Kidney epithelial cell (primary cell): ENCODE data around the gene PTPRE. TPM values are rescaled to one million over a fixed set of nuclear protein-coding genes. Genes with fewer than 3 reads are reported as not detected.

Experiments
- DNase-seq: peaks from one replicate; pipeline ENCODE4 v3.0.0-alpha.2; 2010; ENCODE audit warnings: low read depth
- H3K27me3 ChIP-seq: 2 replicates; pipeline ENCODE4 v1.6.0; 2011; ENCODE audit warnings: low read length; ENCODE audit not compliant: control insufficient read depth, insufficient read depth
- H3K36me3 ChIP-seq: 2 replicates; pipeline ENCODE4 v1.5.1; 2011; ENCODE audit warnings: low read length; ENCODE audit not compliant: control insufficient read depth, insufficient read depth
- H3K4me3 ChIP-seq: 2 replicates; pipeline ENCODE4 v1.5.1; 2011; ENCODE audit warnings: low read depth, mild to moderate bottlenecking, control low read depth, low read length
- total RNA-seq: library from RNA; depleted of rRNA; stranded (reverse); fragments of >200 nt; gene quantifications from 2 replicates; pipeline ENCODE4 v1.2.3, GENCODE V29; 2015
- TF ChIP-seq, protein P1 (sequence below): IDR thresholded peaks from 2 replicates; pipeline ENCODE4 v1.5.1; 2011; ENCODE audit warnings: mild to moderate bottlenecking, moderate library complexity, low read length, control low read depth, inconsistent platforms; ENCODE audit not compliant: insufficient read depth, poor library complexity, severe bottlenecking

PTPRE gene
- total RNA-seq, 1 donor from 2014 or later: 10.3 TPM

DNA sequence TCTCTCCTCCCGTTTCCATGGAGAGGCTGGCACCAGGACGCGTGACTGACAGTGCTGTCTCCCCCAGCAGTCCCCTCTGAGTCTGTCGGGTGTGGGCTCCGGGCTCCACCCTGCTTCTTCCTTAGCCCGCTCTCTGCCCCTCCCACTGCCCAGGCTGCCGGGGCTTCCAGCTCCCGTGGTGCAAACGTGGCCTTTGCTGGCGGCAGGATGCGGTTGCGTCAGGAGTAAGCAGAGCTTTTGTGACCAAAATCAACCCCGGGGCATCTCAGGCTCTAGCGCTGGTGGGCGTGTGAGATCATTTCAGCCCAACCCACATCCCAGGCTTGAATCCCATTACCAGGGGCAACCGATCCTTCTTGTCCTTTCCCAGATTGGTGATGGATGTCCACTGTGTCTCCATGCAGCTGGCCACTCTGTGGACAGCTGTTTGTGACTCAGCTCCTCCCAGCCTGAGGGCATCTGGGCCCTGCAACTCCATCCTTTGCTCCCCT is 28.2 kb downstream of the PTPRE start:
- no peak for DNase-seq
- no peaks in the 10 kb centered on the region for H3K36me3 ChIP-seq
- TF ChIP-seq, protein P1, sequence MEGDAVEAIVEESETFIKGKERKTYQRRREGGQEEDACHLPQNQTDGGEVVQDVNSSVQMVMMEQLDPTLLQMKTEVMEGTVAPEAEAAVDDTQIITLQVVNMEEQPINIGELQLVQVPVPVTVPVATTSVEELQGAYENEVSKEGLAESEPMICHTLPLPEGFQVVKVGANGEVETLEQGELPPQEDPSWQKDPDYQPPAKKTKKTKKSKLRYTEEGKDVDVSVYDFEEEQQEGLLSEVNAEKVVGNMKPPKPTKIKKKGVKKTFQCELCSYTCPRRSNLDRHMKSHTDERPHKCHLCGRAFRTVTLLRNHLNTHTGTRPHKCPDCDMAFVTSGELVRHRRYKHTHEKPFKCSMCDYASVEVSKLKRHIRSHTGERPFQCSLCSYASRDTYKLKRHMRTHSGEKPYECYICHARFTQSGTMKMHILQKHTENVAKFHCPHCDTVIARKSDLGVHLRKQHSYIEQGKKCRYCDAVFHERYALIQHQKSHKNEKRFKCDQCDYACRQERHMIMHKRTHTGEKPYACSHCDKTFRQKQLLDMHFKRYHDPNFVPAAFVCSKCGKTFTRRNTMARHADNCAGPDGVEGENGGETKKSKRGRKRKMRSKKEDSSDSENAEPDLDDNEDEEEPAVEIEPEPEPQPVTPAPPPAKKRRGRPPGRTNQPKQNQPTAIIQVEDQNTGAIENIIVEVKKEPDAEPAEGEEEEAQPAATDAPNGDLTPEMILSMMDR: no peak
- no peaks in the 10 kb centered on the region for H3K27me3 ChIP-seq
- no peak overlapping the region for H3K4me3 ChIP-seq

DNA sequence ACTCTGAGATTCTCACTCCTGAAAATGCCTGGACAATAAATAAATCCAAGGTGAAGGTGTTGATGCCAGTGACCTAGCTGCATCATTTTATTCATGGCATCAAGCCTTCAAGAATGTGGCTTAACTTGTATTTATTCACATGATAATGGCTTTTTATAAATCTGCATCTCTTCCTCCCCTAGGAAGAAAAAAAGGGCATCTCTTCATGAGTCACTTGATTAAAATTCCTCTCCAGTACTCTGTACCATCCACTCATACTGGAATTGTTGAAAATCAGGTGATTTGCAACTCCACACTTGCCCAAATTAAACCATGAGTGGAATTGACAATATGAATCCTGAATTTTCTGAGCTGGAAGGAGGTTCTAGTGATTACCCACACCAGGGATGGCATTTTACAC is 30.2 kb downstream of the PTPRE start:
- no peaks in the 10 kb centered on the region for H3K36me3 ChIP-seq
- H3K4me3 ChIP-seq: no peak overlapping the region
- H3K27me3 ChIP-seq: no peaks in the 10 kb centered on the region
- no peak for DNase-seq
- TF ChIP-seq, protein P1: no peak

DNA sequence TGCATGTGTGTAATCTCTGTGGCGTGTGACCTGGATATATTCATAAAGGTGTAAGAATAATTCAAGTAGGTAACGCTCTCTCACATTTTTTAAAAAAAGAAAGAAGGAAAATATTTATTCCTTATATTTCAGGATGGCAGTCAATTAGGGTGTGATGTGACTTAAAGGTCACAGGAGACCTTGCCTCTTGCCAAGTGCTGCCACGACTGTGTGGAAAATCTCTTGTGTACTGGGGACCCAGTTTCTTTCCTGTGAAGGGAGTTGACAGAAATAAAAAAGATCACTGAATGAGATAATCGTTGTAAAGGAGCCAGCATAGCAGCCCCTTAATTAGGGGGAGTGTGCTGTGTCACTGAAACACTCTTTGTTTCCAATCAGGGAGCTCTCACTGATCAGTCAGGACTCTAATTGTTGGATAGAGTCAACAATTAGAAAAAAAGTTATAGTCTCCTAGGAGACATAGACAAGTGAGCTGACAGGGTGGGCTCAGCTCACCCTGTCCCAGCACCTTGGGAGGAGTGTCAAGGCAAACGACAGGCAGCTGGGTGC is 31.1 kb downstream of the PTPRE start:
- TF ChIP-seq, protein P1: no peak

DNA sequence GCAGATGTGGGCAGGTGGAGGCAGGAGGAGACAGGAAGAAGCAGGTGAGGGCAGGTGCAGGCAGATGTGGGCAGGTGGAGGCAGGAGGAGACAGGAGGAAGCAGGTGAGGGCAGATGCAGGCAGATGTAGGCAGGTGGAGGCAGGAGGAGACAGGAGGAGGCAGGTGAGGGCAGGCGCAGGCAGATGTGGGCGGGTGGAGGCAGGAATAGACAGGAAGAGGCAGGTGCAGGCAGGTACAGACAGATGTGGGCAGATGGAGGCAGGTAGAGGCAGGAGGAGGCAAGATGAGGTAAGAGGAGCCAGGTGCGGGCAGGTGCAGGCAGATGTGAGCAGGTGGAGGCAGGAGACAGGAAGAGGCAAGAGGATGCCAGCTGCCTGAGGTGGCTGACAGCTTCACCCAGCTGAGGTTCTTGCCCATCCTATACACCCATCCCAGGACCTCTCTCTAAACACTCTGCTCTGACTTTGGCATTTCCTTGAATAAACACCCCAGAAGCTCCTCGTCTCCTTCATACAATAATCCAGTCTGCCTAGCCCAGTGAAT is 33.0 kb downstream of the PTPRE start:
- no peak for DNase-seq
- no peak overlapping the region for H3K4me3 ChIP-seq
- H3K27me3 ChIP-seq: no peaks in the 10 kb centered on the region
- TF ChIP-seq, protein P1: no peak
- H3K36me3 ChIP-seq: no peaks in the 10 kb centered on the region

More for the DNA sequence above, 31.1 kb downstream of the PTPRE start:
- Histone ChIP-seq H3K27me3 (no peaks in the 10 kb centered on the region), H3K4me3 (no peak overlapping the region), H3K36me3 (no peaks in the 10 kb centered on the region)
- no peak for DNase-seq

DNA sequence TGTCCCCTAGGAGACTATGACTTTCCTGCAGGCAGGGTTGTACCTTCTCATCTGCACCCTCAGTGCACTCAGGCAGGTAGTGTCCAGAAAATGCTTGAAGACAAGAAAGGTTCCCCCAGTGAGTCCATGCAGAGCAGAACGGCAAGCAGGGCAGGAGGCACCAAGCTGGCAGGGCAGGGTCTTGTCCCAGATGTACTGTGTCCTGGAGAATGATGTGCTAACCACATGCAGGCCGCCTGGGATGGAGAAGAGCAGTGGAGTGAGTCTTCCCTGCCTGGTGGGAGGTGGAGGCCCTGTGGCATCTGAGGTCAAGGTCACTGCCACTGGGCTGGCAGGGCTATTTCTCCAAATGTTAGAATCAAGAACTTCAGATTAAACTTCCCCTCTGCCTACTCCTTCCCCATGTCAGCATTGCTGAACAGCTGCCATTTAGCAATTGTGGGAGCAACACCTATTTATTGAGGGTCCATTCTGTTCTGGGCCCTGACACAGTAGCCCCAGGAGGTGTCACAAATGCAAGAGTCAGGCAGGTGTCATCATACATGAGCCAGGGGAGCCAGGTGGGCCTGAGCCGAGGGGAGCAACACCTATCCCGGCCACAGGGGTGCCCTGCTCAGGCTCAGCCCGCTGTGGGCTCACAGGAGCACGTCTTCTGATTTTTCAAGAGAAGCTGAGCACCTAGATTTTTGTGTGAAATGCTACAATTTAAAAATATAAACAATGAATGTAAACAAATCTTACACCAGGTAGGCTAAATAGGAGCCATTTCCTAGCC is 34.1 kb downstream of the PTPRE start:
- H3K4me3 ChIP-seq: no peak overlapping the region
- TF ChIP-seq, protein P1: no peak
- DNase-seq: no peak
- H3K36me3 ChIP-seq: no peaks in the 10 kb centered on the region
- H3K27me3 ChIP-seq: no peaks in the 10 kb centered on the region
